Measurements from ENCODE around the gene MVD.

The MVD gene

GRCh38 chr16:88654363-88655052 lies 8.4 kb downstream of the MVD start:
- DNase-seq, result no peak

DNA sequence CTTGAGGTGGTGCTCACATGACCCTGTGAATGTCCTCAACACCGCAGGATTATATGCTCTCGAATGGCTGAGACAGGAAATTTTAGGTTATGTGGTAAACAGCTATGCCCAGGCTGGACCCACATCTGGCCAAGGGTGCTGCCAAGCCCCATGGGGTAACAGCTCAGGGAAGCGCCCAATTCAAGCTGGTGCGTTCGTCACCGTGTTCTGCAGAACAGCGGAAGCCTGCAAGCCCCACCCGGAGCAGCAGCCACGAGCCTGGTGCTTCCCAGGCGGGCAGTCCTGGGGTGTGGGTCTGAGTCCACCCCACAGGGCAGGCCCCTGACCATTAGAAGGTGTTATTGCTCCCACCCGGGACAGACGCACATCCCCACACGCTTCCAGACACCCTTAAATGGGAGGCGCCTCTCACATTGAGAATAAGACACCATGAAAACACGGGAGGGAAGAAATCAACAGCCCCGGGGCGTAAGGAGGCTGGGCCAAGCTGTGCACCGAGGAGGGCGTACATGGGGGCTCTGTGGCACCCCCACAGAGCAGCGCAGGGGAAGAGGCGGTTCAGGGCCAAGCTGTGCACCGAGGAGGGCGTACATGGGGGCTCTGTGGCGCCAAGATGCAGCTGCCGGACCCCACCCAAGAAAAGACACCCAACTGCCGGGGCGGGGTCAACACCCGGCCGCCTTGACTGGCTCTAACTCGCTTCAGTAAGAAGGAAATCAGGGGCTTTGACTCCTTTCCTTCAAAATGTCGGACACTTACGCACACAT lies 9.1 kb downstream of the MVD start:
- no peak for DNase-seq

GRCh38 chr16:88653101-88653500 lies 9.8 kb downstream of the MVD start:
- DNase-seq, result no peak

GRCh38 chr16:88652762-88653063 lies 10.2 kb downstream of the MVD start:
- DNase-seq, result no peak

DNA sequence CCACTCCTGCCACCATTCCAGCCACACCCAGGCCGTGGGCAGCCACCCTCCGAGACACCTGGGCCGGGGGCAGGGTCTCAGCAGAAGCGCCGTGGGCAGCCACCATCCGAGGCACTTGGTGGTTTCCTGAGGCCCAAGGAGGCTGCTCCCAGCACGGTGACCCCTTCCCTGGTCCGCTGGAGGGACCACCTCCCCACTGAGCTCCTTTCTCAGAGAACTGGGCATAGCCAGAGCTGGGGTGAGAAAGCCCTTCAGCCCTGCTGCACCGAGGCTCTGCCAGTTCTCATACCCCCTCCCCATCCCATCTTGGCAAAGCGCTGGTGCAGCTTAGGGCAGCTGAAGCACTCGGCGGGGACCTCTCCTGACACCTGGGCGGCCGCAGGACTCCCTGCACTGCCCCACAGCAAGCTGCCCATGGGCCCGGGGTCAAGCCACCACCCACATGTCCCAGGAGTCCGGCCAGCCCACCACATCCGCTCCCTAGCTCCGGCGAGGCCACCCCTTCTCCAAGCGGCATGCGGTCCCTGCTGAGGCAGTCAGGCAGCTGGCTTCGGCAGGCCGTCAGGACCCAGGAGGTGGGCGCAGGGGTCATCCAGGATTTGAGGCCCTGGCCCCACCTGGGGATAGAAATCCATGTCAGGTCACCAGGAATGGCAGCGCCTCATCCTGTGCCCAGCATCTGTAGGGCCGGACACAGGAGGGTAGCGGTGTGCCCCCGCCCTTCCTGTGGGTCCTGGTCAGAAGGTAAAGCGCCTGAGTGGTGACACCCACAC lies 10.7 kb downstream of the MVD start:
- no peak for DNase-seq

DNA sequence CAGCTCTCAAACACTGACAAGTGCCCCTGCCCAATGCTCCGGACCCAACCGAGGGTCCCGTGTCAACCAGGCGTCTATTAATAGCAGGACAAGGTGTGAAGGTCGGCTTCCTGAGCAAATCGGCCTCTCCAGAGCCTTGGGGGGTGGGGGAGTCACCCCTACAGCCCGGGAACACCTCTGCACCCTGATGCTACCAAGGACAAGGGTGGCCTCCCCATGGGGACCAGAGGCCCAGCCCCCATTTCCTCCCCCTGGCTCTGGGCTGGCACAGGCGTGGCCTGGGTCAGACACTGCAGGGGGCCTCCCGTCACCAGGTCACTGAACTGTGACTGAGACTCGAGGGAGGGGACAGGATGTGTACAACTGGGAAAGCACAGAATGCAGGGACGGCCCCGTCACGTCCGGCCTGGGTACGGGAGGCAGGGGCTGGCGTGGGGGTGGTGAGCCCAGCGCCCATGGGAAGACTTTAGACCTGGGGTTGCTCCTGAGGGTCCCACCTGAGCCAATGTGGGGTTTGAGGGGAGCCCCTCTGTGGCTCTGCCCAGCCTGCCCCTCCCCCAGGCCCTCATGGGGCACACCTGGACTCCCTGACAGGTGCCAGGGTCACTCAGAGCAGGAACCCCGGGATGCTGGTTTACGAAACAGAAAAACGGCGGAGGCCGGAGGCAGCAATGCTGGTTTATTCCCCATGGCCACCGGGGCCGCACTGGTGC lies 11.5 kb downstream of the MVD start:
- peak; percentile 77 for DNase-seq

GRCh38 chr16:88650749-88651275 lies 12.1 kb downstream of the MVD start, which contains the start of gene CYBA:
CYBA (minus strand) TSS chr16:88651053; CDS start chr16:88651013, 40 bp downstream.
- DNase-seq, result peak; percentile 86

DNA sequence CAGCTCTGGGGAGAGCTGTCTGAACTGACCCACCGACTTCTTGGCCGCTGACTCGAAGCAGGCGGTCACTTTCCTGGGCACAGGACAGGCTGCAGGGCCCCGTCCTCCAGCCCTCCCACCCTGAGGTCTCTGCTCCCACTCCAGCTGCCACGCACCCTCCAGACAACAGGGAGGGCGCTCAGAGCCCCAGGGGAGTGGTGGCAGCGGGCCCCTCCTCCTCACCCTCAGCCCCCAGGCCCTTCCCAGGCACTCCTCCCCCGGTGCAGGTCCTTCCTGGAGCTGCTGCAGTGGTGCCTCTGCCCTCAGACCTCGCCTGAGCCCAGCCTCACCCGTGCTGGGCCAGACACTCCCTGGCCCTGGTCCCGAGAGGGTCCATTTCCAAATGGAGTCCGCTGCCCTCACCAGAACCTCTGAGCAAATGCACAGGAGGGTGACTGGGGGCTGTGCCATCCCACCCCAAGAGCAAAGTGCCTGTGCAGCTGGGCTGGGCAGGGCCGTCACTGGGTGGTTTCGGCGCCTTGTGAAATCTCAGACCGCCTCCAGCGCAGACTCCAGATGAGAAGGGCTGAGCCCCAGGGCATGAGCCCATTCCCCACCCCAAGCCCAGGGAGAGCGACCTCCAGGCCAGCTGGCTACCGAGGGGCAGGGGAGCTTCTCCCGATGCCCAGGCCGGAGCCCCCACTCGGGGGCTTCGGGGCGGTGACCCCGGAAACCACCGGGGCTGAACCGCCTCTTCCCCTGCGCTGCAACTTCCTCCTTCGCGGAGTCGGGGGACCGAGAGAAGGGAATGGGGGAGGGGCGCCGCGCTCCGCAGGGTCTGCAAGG lies 12.8 kb downstream of the MVD start:
- DNase-seq, result peak; percentile 59

DNA sequence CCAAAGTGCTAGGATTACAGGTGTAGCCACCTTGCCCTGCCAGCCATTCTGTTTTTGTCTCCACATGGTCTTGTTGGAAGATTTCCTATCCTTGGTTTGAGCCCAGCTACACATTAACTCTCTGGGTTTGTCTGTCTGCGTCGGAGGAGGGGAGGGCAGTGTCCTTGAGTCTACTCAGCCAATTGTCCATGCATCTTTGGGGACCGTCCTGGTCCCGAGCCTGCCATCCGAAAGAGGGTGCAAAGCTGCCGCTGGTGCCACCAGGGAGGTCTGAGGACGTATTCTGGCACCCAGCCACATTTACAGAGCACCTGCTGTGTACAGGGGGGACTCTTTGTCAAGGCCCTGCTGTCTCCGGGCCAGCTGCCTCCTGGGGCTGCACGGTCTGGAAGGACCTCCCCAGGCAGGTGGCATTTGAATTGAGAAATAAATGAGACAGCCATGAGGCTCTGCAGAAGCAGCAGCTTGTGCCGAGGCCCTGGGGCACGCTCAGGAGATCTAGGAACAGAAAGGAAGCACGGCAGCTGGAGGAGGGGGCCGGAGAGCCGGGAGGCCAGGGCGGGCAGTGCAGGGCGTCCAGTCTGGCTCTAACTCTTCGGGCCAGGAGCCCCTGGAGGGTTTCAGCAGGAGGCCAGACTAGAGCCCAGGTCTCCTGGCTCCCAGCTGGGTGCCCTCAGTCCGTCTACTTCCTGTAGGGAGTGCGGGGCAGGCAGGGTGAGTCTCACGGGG lies 13.5 kb downstream of the MVD start:
- DNase-seq, result no peak

- no peak for DNase-seq
These were observed 15.5 kb downstream of the MVD start for GRCh38 chr16:88647178-88648070.

DNA sequence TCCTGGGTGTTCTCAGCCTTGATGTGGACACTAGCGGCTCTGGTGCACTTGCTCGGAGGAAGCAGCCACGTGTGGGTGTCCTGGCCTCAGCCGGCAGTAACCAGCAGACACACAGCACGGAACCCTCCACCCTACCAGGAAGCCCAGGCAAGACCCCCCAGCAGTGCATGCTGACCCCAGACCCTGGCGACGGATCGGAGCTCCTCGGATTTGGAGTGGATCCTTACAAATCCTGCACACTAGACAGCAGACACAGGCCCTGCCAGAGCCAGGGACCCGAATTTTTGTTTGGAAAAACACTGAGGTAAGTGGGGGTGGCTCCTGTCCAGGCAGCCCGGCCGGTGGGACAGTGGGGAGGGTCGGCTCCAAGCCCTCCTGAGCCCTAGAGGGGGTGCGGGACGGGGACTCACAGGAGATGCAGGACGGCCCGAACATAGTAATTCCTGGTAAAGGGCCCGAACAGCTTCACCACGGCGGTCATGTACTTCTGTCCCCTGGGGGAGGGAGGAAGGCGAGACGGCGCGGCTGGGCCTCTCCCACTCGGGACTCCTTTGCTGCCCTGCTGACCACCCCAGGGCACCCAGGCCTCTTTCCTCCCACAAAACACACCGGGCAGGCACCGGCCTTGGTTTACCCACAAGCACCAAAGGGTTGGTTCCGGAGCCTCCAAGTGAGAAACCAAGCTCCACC lies 16.4 kb downstream of the MVD start:
- DNase-seq, result no peak

GRCh38 chr16:88645941-88646340 lies 16.9 kb downstream of the MVD start:
- no peak for DNase-seq

DNA sequence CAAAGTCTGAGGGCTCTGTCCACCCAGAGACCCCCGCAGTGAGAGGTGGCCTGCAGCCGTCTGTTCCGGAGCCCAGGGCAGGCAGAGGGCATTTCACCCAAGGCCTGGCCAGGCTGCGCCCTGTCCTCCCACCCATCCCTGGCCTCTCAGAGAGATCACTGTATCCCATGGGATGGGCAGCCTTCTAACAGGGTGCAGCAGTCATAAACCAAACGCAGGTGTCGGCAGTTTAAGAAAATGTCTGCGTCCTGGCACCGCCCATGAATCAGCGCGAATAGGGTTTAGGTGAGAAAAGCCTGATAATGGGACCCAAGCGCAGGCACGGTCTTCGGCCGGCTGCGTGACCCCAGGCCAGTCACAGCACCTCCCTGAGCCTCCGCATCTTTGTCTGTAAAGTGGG lies 17.4 kb downstream of the MVD start:
- DNase-seq, result no peak

DNA sequence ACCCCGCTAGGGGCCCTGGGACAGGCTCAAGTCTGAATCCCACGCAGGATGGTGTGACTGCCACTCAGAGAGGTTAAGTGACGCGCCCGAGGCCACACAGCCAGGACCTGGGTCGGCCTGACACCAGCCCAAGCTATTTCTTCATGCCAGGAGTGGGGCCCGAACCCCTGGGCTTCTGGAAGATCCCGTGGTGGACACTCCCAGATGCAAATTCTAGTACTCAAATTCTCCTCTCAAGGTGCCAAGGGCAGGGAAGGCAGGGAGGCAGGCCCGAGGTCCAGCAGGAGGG lies 19.3 kb downstream of the MVD start:
- DNase-seq, result no peak

GRCh38 chr16:88642881-88643643 lies 19.8 kb downstream of the MVD start:
- no peak for DNase-seq

- DNase-seq, result no peak
These were observed 22.2 kb downstream of the MVD start for GRCh38 chr16:88640498-88641247.

DNA sequence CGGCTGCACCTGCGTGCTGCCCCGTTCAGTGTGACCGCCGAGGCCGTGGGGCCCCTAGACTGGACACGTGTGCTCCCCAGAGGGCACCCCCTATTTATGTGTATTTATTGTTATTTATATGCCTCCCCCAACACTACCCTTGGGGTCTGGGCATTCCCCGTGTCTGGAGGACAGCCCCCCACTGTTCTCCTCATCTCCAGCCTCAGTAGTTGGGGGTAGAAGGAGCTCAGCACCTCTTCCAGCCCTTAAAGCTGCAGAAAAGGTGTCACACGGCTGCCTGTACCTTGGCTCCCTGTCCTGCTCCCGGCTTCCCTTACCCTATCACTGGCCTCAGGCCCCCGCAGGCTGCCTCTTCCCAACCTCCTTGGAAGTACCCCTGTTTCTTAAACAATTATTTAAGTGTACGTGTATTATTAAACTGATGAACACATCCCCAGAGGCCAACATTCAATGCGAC lies 22.8 kb downstream of the MVD start:
- no peak for DNase-seq

All from CD4-positive, alpha-beta T cell treated with Interleukin-6 for 4 hours (primary cell).